Stimulated activated naive CD8-positive, alpha-beta T cell treated with anti-CD3 and anti-CD28 coated beads, Interleukin-15, Interleukin-2, amounts not matched to agents 100 U/mL and 50 U/mL, for 24 hours (primary cell): Measurements from ENCODE around the gene CDNF.

Experiments used
- ATAC-seq: fragments of 150-1000 bp; cut with Tn5 transposase; one replicate; pipeline ENCODE4 v1.10.0; 2021
- DNase-seq: peaks from one replicate; pipeline ENCODE4 v3.0.0; 2021

The CDNF gene

DNA sequence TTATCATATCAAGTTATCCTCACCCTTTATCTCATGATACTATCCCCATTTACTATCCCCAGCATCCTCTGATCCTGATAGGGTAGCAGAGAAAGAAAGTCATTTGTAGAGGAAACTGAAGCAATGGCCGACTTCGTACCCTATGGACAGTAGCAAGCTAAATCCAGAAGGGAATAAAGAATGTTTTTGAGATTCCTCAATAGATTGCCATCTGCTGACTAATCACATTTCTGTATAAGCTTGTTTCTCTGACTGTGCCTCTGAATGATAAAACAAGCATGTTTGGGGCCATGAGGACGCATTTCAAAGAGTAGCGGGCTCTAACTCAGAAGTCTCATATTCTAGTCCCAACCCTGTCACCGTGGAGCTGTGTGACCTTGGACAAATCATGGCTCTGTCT, 49.9 kb downstream of the CDNF start:
- ATAC-seq = no peak
- no peak for DNase-seq

DNA sequence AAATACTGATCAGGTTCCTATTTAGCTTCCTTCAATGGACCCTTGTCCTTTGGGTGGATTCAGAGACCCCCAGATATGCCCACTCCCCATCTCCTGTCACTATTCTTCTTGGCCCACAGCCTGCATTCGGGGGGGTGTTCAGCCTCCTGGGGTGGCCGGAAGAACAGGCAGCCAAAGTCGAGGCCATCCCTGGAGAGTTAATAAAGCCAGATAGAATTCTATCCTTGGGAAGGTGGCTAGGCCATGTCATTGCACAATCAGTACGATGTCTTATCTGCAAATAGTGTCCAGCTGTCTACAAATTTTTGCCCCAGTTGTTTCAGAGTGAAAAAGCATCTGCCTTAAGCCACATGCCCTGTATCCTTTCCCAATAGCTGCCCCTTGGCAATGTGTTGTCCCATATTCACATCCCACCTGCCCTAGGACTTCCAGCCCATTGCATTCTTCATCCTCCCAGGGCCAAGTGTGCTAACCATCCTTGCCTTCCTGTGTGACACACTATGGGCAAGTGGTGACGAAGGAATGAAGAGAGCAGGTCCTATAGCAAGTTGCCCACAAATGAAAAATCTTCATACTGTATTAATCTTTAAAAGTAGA, 53.3 kb downstream of the CDNF start:
- no peak for DNase-seq
- no peak for ATAC-seq

DNA sequence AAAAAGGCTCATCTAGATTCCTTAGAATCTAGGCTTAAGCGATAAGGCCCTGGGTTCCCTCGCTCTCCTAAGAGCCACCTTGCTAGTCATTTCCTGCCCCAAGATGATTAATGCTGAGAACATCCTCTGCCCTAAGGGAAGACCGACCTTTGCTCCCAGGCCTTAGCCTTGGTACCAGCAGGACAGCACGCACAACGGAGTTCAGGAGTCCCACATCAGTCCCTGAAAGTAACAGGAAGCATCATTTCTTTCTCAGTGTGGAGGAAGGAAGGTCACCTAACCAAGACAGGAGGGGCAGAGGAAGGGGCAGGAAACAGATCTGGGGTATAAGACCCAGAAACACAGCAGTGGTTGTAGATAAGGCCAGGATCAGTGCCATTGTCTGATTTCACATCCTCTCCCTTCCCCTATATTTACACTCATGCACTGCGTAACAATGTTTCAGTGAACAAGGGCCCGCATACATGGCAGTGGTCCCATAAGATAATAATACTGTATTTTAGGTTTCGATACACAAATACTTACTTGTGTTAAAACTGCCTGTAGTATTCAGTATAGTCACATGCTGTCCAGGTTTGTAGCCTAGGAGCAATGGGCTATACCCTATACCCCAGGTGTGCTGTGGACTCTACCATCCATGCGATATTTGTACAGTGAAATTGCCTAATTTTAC, 55.0 kb downstream of the CDNF start:
- ATAC-seq (peak; percentile 63), DNase-seq (peak; percentile 19)

DNA sequence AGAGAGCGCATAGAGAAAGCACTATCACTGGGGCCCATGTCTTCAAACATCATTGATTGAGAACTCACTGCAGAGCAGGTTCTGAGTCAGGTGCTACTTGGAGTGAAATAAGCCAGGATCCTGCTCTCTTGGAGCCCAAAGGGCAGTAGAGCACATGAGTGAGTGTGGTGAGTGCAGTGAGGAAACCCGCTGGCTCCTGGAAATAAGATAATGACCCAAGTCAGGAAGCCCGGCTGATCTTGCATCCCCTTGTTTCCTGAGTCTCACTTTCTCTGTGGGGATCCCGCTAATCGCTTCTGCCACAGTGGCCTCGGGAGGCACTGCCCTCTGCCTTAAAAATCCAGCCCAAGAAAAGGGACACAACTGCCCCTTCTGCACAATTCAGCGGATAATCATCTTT, 56.1 kb downstream of the CDNF start:
- ATAC-seq (no peak), DNase-seq (no peak)

DNA sequence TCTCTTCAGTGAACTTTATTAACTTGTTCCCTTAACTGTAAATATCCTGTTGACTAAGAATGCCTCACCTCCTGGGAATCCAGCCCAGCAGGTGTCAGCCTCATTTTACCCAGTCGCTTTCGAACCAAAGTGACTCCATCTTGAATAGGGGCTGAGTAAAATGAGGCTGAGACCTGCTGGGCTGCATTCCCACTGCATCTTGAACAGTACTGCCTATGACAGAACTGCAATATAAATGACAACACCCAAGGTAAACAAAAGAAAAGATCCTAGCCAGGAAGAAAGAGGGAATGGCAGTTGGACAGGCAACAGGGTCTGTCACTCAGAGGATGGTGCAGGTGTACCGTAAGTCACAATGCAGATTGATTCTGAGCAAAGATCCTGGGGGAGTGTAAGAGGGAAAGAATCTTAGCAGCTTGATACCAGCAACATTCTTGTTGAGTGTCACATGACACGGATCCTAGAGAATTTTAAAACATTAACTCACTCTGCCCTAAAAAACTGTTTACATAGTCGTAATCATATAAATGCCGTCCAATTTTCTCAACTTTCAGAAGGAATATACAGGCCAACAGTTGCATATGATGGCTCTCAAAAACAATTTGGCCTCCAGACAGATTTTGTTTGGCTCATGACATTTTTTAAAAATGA, 58.7 kb downstream of the CDNF start:
- ATAC-seq (no peak), DNase-seq (no peak)

DNA sequence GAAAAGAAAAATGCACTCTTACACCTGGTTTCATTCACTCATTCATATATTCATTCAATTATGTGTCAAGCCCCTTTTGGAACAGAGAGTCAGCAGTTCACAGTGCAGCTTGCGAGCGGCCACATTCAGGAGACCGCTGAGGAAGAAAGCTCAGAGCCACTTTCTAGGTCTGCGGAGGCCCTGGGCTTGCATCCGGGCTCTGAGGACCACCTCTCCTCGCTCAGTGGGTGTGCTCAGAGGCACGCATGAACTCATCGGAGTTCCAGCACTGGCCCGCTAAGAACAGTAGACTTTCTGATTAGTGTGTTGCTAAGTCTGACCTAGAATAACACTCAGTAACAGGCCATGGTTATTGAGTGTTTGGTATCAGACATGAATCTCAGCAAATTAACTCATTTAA, 61.3 kb downstream of the CDNF start:
- no peak for ATAC-seq
- no peak for DNase-seq

DNA sequence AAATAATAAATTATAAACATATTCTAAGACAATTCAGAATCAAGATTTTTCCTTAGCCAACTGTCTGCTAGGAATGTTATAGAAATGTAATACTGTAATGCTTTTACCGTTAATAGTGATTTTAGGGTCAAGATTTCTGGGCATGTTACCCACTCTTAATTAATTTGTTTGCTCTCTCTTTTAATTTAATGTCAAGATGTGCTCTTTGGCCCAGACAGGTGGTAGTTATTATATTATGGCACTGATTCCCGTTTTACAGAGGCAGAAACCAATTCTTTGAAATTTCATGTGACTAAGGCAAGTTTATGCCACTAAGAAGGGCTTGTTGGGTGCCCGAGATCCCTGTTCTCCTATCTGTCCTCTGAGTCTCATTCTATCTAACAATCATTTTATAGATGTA, 62.2 kb downstream of the CDNF start:
- ATAC-seq (no peak), DNase-seq (no peak)

DNA sequence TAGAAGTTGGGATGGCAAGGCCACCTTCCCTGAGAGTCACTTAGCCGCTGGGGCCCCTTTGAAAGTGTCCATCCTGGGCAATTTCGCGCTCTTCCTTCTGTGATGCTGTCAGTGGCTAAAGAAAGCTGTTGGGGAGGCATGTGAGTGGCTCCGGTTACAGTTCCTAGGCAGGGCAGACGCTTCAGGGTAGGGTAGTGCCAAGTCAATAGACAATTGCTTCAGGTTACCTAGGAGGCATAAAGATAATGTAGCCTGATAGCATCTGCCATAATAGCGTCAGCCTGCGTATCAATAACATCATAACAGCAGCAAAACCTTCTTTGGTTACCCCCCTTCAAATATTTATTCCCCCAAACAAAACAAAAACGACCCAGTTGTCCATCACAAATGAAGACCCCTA, 63.0 kb downstream of the CDNF start, which contains the start of gene FAM107B:
Gene FAM107B, minus strand, starts transcription at position 101 of the 400 bp plus-strand sequence. CDS start 234 bp downstream, outside the sequence.
- DNase-seq (no peak), ATAC-seq (no peak)

DNA sequence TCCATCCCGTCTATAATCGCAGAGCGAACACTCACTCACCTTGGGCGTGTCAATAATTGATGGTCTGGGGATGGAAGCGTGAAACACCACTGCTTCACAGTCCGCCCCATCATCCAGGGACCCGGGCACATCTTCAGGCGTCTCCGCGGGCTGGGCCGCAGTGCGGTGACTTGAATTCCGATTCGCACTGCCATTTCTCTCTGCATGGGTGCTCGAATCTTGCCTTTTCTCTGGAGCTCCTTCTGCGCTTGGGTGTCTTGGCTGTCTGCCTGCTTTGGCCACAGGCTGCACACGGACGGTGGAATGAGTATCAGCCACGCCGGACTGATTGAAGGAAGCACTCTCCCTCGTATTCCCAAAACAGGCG, 63.6 kb downstream of the CDNF start:
- ATAC-seq (no peak), DNase-seq (no peak)

DNA sequence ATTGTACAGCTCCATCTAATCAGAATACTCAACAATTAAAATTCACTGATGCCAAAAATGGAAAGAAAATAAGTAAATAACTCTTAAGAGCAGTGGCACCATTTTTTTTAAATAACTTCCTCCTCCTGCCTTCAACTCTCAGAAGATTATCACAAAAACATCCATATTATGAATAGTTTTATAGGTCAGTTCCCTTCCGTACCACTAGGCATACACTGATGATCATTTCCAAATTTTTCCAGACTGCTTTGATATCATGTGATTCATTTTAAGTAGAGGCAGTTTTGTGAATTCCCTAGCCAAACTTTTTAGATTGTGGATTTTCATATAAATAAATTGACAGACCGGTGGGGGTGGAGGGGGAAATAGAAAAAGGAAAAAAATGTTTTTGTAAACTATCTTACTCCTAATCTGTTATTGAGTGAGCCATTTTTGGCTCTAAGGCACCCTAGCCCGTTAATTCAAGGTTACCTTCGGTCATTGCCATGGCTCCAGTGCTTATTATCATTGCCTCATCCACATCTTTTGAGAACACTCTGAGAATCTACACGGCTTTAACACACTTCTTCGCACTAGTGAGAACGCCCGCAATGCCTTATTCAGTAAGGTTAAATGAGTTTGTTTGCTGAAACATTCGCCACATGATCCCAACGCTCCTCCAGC, 64.2 kb downstream of the CDNF start:
- ATAC-seq (no peak), DNase-seq (no peak)

DNA sequence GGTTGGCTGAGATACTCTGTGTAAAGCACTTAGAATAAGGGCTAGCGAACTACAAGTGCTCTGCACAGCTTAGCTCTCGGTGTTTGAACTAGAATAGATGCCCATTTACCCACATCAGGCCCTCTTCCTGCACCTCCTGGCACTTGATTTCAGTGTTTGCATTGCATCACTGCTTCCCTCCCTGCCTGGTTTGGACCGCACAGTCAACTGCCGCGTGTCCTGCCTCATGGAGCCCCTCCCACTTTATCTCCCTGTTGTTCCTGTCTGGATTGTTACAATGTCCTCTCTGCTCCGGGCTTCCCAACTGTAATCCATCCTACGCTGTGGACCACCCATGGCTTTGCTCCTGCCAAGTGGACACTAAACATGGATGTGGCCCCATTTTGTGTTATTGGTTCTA, 65.4 kb downstream of the CDNF start:
- DNase-seq = no peak

DNA sequence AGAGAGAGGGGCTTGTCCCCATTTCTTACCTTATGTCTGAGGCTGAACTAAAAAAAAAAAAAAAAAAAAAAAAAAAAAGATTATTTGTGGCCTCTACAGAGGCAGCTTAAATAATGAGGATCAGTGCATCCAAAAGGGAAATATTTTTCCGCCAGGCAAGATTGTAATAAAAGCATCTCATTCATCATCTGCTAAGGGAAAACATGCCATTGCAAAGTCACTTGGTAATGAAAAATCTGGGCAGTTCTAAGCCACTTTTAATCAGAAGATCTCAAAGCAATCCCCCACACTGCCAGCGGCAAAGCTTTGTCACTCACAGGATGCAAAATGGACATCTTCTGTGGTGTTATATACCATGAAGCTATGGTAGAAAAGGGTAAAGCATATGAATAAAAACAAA, 66.9 kb downstream of the CDNF start:
- DNase-seq = no peak
- no peak for ATAC-seq

More for the DNA sequence above, 65.4 kb downstream of the CDNF start:
- no peak for ATAC-seq
